Measurements from ENCODE around the gene DERL2.

DNA sequence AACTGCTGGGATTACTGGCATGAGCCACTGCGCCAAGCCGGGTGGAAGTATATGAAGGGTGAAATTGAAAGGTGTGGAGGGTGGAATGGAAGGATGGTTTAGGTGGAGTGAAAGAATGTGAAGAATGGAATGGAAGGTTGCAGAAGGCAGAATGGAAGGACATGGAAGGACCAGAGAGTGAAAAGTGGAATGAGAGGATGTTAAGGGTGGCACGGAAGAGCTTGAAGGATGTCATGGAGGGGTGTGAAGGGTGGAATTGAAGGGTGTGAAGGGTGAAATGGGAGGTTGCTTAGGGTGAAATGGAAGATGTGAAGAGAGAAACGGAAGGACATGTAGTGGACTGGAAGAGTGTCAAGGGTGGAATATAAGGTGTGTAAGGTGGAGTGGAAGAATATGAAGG lies 16.6 kb upstream of the DERL2 start:
- no peak for TF ChIP-seq POLR2A (IDR thresholded peaks at IDR 0.05)
- TF ChIP-seq, protein P1, sequence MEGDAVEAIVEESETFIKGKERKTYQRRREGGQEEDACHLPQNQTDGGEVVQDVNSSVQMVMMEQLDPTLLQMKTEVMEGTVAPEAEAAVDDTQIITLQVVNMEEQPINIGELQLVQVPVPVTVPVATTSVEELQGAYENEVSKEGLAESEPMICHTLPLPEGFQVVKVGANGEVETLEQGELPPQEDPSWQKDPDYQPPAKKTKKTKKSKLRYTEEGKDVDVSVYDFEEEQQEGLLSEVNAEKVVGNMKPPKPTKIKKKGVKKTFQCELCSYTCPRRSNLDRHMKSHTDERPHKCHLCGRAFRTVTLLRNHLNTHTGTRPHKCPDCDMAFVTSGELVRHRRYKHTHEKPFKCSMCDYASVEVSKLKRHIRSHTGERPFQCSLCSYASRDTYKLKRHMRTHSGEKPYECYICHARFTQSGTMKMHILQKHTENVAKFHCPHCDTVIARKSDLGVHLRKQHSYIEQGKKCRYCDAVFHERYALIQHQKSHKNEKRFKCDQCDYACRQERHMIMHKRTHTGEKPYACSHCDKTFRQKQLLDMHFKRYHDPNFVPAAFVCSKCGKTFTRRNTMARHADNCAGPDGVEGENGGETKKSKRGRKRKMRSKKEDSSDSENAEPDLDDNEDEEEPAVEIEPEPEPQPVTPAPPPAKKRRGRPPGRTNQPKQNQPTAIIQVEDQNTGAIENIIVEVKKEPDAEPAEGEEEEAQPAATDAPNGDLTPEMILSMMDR (IDR thresholded peaks at IDR 0.05), result no peak
- TF ChIP-seq EP300 (IDR thresholded peaks at IDR 0.05), result no peak
- no peak for TF ChIP-seq POLR2AphosphoS5 (IDR thresholded peaks at IDR 0.05)
